ENCODE results near the gene TMTC4.

The TMTC4 gene

DNA sequence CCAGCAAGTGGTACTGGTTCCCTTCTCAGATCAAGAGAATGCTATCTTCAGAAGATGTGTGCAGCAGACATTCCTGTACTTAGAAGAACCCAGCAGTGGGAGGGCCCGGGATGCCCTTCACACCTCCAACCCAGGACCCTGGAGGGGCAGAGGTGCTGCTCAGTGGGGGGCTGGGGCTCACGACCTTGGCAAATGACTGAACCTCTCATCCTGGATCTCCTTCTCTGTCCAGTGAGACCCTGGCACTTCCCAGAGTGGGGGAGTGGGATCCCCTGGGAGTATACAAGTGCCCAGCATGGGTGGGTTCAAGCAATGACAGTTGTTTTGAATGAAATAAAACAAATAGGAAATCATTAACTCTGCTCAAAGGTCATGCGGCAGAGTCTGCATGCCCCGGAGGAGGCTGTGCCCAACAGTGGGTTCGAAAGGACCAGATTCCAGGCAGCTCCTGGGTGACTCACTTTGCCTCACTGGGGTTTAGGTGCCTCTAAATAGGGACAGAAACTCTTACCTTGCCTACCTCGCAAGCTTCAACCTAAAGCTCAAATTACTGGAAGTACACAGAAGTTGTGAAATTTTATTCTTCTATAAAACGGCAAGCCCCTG, 112.9 kb downstream of the TMTC4 start:
- H3K4me3 ChIP-seq (ENCODE audit: control insufficient read depth, low read depth, low read length): no peak overlapping the region
- TF ChIP-seq, protein P1, sequence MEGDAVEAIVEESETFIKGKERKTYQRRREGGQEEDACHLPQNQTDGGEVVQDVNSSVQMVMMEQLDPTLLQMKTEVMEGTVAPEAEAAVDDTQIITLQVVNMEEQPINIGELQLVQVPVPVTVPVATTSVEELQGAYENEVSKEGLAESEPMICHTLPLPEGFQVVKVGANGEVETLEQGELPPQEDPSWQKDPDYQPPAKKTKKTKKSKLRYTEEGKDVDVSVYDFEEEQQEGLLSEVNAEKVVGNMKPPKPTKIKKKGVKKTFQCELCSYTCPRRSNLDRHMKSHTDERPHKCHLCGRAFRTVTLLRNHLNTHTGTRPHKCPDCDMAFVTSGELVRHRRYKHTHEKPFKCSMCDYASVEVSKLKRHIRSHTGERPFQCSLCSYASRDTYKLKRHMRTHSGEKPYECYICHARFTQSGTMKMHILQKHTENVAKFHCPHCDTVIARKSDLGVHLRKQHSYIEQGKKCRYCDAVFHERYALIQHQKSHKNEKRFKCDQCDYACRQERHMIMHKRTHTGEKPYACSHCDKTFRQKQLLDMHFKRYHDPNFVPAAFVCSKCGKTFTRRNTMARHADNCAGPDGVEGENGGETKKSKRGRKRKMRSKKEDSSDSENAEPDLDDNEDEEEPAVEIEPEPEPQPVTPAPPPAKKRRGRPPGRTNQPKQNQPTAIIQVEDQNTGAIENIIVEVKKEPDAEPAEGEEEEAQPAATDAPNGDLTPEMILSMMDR (IDR thresholded peaks at IDR 0.05; ENCODE audit: control insufficient read depth, insufficient read depth, low read depth, low read length, missing control alignments): no peak
- DNase-seq (ENCODE audit: low read depth): no peak

DNA sequence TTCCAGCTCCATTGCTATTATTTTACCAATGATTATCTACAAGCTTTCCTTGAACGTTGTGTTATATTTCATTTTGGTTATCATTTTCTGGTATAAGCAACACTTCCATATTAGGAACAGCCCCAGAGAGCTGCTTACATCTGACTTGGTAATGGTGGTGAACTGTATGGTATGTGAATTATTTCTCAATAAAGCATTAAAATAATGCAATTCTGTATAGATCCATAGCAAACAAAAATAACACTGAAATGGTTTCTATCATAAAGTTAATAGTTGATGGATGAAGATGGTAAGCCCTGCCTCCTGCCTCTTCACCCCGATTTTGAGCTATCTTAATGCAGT, 113.5 kb downstream of the TMTC4 start:
- TF ChIP-seq, protein P1 (IDR thresholded peaks at IDR 0.05; ENCODE audit: control insufficient read depth, insufficient read depth, low read depth, low read length, missing control alignments): no peak
- no peak overlapping the region for H3K4me3 ChIP-seq (ENCODE audit: control insufficient read depth, low read depth, low read length)

DNA sequence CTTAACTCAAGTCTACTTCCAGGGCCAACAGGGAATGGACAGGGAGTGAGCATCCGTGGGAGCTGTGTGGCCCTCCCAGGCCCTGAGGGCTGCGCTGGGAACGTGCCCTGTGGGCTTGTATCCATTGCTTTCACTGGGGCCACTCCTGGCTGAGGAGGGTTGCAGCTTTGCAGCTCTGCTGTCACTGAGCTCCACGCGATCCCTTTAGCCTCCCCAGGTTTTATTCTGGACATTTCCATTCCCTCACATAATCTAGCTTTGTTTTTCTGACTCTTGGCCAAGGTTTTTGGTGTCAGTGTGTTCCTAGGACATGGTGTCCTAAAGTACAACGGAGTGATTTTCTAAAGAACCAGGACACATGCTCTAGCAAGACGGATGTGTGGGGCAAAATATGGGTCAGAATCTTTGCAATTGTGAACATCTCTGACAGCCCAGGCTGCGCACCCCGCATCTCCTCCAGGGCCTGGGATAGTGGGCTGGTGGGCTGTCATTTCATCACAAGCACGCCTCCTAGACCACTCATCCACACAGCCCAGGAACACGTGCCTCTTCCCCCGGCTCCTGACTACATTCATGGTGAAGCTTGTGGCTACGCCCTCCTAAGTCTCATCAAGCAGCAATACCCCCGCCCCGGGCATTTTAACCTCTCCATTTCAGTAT, 114.0 kb downstream of the TMTC4 start:
- H3K4me3 ChIP-seq (ENCODE audit: control insufficient read depth, low read depth, low read length): no peak overlapping the region
- TF ChIP-seq, protein P1 (IDR thresholded peaks at IDR 0.05; ENCODE audit: control insufficient read depth, insufficient read depth, low read depth, low read length, missing control alignments): no peak
- DNase-seq (ENCODE audit: low read depth): no peak

More for the DNA sequence above, 113.5 kb downstream of the TMTC4 start:
- no peak for DNase-seq (ENCODE audit: low read depth)

DNA sequence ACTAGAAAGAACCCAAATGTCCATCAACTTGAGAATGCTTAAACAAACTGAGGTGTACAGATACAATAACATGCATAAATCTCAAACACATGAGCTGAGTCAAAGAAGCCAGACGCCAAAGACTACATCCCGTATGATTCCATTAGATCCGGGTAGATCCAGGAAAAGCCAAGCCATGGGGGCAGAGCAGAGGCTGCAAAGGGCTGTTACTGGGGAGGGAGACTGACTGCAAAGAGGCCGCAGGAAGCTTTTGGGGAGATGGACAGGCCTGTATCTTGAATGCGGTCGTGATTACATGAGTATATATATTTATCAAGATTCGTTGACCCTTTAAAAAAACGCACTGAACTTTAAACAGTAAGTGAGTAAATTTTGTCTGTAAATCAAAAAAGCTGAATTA, 114.7 kb downstream of the TMTC4 start:
- TF ChIP-seq, protein P1 (IDR thresholded peaks at IDR 0.05; ENCODE audit: control insufficient read depth, insufficient read depth, low read depth, low read length, missing control alignments): no peak
- H3K4me3 ChIP-seq (ENCODE audit: control insufficient read depth, low read depth, low read length): no peak overlapping the region
- no peak for DNase-seq (ENCODE audit: low read depth)

Measured in AG09309 (cell line).